ENCODE measurements around the gene MACC1. TPM values are rescaled to one million over a fixed set of nuclear protein-coding genes. Genes with fewer than 3 reads are reported as not detected.
"Not testable (repeated sequence)": the region's sequence is repeated elsewhere in the genome, so short reads cannot be mapped to it uniquely, and the experiment has no call there.

Gene MACC1
- total and polyA plus RNA-seq, 5 experiments from 2014 or later = 0.18 to 0.25 TPM; not detected in 3

- H3K4me3 Mint-ChIP-seq = no peak overlapping the region
- peaks cover 2 to 25% (median 4%) of the 10 kb centered on the region in 4 donors for H3K4me1 Mint-ChIP-seq
- DNase-seq = no peak
- H3K27ac Mint-ChIP-seq = no peak overlapping the region
- ATAC-seq = no peak
- no peaks in the 10 kb centered on the region for H3K27me3 Mint-ChIP-seq
- H3K36me3 Mint-ChIP-seq = no peaks in the 10 kb centered on the region
- H3K9me3 Mint-ChIP-seq = peaks cover 0 to 2% (median 0%) of the 10 kb centered on the region in 9 donors
- POLR2A ChIA-PET = no interaction called here
These were observed 19.9 kb downstream of the MACC1 start for GRCh38 chr7:20197125-20197748.

- H3K4me1 Mint-ChIP-seq = peaks cover 2 to 8% (median 3%) of the 10 kb centered on the region in 4 donors
- no peak overlapping the region for H3K4me3 Mint-ChIP-seq
- H3K27me3 Mint-ChIP-seq = no peaks in the 10 kb centered on the region
- POLR2A ChIA-PET = no interaction called here
- ATAC-seq (no peak), DNase-seq (no peak)
- H3K36me3 Mint-ChIP-seq = peaks cover 0 to 4% (median 0%) of the 10 kb centered on the region in 3 donors
- H3K27ac Mint-ChIP-seq = no peak overlapping the region
- H3K9me3 Mint-ChIP-seq = peaks cover 0 to 7% (median 4%) of the 10 kb centered on the region in 9 donors
These were observed 22.7 kb downstream of the MACC1 start for GRCh38 chr7:20194343-20194995.

- peaks cover 0 to 2% (median 0%) of the 10 kb centered on the region in 4 donors for H3K4me1 Mint-ChIP-seq
- POLR2A ChIA-PET = no interaction called here
- peak overlapping the region in 1 of 10 donors; percentile 36 for H3K27ac Mint-ChIP-seq
- H3K27me3 Mint-ChIP-seq = no peaks in the 10 kb centered on the region
- H3K36me3 Mint-ChIP-seq = peaks cover 0 to 6% (median 0%) of the 10 kb centered on the region in 3 donors
- ATAC-seq (no peak), DNase-seq (no peak)
- peaks cover 0 to 12% (median 5%) of the 10 kb centered on the region in 9 donors for H3K9me3 Mint-ChIP-seq
- no peak overlapping the region for H3K4me3 Mint-ChIP-seq
These were observed 23.3 kb downstream of the MACC1 start for GRCh38 chr7:20193873-20194272.

- POLR2A ChIA-PET = no interaction called here
- no peaks in the 10 kb centered on the region for H3K27me3 Mint-ChIP-seq
- peak overlapping the region in 1 of 10 donors; percentile 36 for H3K27ac Mint-ChIP-seq
- peaks cover 0 to 2% (median 0%) of the 10 kb centered on the region in 4 donors for H3K4me1 Mint-ChIP-seq
- no peak overlapping the region for H3K4me3 Mint-ChIP-seq
- no peak for ATAC-seq
- no peak for DNase-seq
- peaks cover 0 to 17% (median 5%) of the 10 kb centered on the region in 9 donors for H3K9me3 Mint-ChIP-seq
- peaks cover 0 to 6% (median 0%) of the 10 kb centered on the region in 3 donors for H3K36me3 Mint-ChIP-seq
These were observed 23.9 kb downstream of the MACC1 start for GRCh38 chr7:20193242-20193777.

- H3K36me3 Mint-ChIP-seq = peaks cover 0 to 6% (median 0%) of the 10 kb centered on the region in 3 donors
- peaks cover 0 to 2% (median 0%) of the 10 kb centered on the region in 4 donors for H3K4me1 Mint-ChIP-seq
- no peak overlapping the region for H3K4me3 Mint-ChIP-seq
- DNase-seq (no peak), ATAC-seq (no peak)
- H3K27me3 Mint-ChIP-seq = no peaks in the 10 kb centered on the region
- POLR2A ChIA-PET = no interaction called here
- H3K27ac Mint-ChIP-seq = no peak overlapping the region
- peaks cover 0 to 20% (median 5%) of the 10 kb centered on the region in 9 donors for H3K9me3 Mint-ChIP-seq
These were observed 25.8 kb downstream of the MACC1 start for GRCh38 chr7:20191391-20191869.

GRCh38 chr7:20190560-20191390 is 26.4 kb downstream of the MACC1 start:
- no peak for ATAC-seq
- Mint-ChIP-seq H3K36me3 (peaks cover 0 to 6% (median 0%) of the 10 kb centered on the region in 3 donors), H3K27me3 (no peaks in the 10 kb centered on the region), H3K4me1 (peaks cover 0 to 2% (median 0%) of the 10 kb centered on the region in 4 donors), H3K4me3 (no peak overlapping the region), H3K9me3 (peaks cover 0 to 20% (median 5%) of the 10 kb centered on the region in 9 donors), H3K27ac (no peak overlapping the region)
- POLR2A ChIA-PET = no interaction called here
- DNase-seq = no peak

GRCh38 chr7:20189852-20190251 is 27.3 kb downstream of the MACC1 start:
- ATAC-seq (no peak), DNase-seq (no peak)
- POLR2A ChIA-PET = no interaction called here
- H3K36me3 Mint-ChIP-seq = peaks cover 0 to 6% (median 0%) of the 10 kb centered on the region in 3 donors
- no peak overlapping the region for H3K4me3 Mint-ChIP-seq
- H3K27me3 Mint-ChIP-seq = no peaks in the 10 kb centered on the region
- peaks cover 0 to 2% (median 0%) of the 10 kb centered on the region in 4 donors for H3K4me1 Mint-ChIP-seq
- peaks cover 0 to 20% (median 5%) of the 10 kb centered on the region in 9 donors for H3K9me3 Mint-ChIP-seq
- H3K27ac Mint-ChIP-seq = no peak overlapping the region

GRCh38 chr7:20188567-20188966 is 28.6 kb downstream of the MACC1 start:
- Mint-ChIP-seq H3K27ac (no peak overlapping the region), H3K9me3 (peaks cover 0 to 21% (median 5%) of the 10 kb centered on the region in 9 donors), H3K4me3 (no peak overlapping the region), H3K4me1 (peaks cover 0 to 2% (median 0%) of the 10 kb centered on the region in 4 donors), H3K36me3 (peaks cover 0 to 6% (median 0%) of the 10 kb centered on the region in 3 donors), H3K27me3 (no peaks in the 10 kb centered on the region)
- DNase-seq (no peak), ATAC-seq (no peak)
- POLR2A ChIA-PET = no interaction called here

- peaks cover 0 to 21% (median 5%) of the 10 kb centered on the region in 9 donors for H3K9me3 Mint-ChIP-seq
- H3K36me3 Mint-ChIP-seq, H3K4me1 Mint-ChIP-seq, H3K4me3 Mint-ChIP-seq, H3K27me3 Mint-ChIP-seq, POLR2A ChIA-PET, DNase-seq, ATAC-seq, H3K27ac Mint-ChIP-seq: not testable (repeated sequence)
These were observed 29.3 kb downstream of the MACC1 start for GRCh38 chr7:20187850-20188249.

GRCh38 chr7:20185988-20186387 is 31.2 kb downstream of the MACC1 start:
- Mint-ChIP-seq H3K36me3 (peaks cover 0 to 6% (median 0%) of the 10 kb centered on the region in 3 donors), H3K9me3 (peaks cover 0 to 21% (median 7%) of the 10 kb centered on the region in 9 donors), H3K27me3 (no peaks in the 10 kb centered on the region), H3K27ac (no peak overlapping the region), H3K4me1 (no peaks in the 10 kb centered on the region), H3K4me3 (no peak overlapping the region)
- DNase-seq (no peak), ATAC-seq (no peak)
- POLR2A ChIA-PET = no interaction called here

- Mint-ChIP-seq H3K27me3 (peaks cover 0 to 6% (median 1%) of the 10 kb centered on the region in 5 donors), H3K27ac (no peak overlapping the region), H3K36me3 (no peaks in the 10 kb centered on the region), H3K4me1 (no peaks in the 10 kb centered on the region), H3K9me3 (peaks cover 0 to 10% (median under 1%) of the 10 kb centered on the region in 9 donors), H3K4me3 (no peak overlapping the region)
- POLR2A ChIA-PET = no interaction called here
- ATAC-seq (no peak), DNase-seq (no peak)
These were observed 34.1 kb downstream of the MACC1 start for GRCh38 chr7:20183086-20183485.

- DNase-seq (no peak), ATAC-seq (no peak)
- H3K4me3 Mint-ChIP-seq = no peak overlapping the region
- no peaks in the 10 kb centered on the region for H3K9me3 Mint-ChIP-seq
- peaks cover 0 to 6% (median 1%) of the 10 kb centered on the region in 5 donors for H3K27me3 Mint-ChIP-seq
- no peak overlapping the region for H3K27ac Mint-ChIP-seq
- POLR2A ChIA-PET = no interaction called here
- no peaks in the 10 kb centered on the region for H3K36me3 Mint-ChIP-seq
- H3K4me1 Mint-ChIP-seq = no peaks in the 10 kb centered on the region
These were observed 40.5 kb downstream of the MACC1 start for GRCh38 chr7:20176578-20177242.
